Transverse colon (tissue), 4 donors: Measurements from ENCODE around the gene ITLN2.
"Not testable (repeated sequence)": the region's sequence is repeated elsewhere in the genome, so short reads cannot be mapped to it uniquely, and the experiment has no call there.

Source experiments
- EP300 ChIP-seq: sonication (generic); formaldehyde crosslinking; IDR thresholded peaks from one replicate; pipeline ENCODE4 v1.6.1; 2017; ENCODE audit warnings: antibody characterized with exemption, low read depth
- POLR2A ChIP-seq: fragments of 450-650 bp; IDR thresholded peaks from one replicate; pipeline ENCODE4 v1.6.1; 2016; ENCODE audit warnings: antibody characterized with exemption, mild to moderate bottlenecking, moderate library complexity
- POLR2AphosphoS5 ChIP-seq, 3 donors: sonication (generic); formaldehyde crosslinking; IDR thresholded peaks; one replicate each; pipeline ENCODE4 v1.6.1; 2016; ENCODE audit warnings: antibody characterized with exemption in 3 of 3
- TF ChIP-seq, protein P1 (sequence below), 5 experiments: fragments of 200-600 bp in 3 of 5; fragments of 450-650 bp in 2 of 5; sonication (generic) in 3 of 5; IDR thresholded peaks; 1 replicate in 2 of 5; 2 replicates in 3 of 5; pipeline ENCODE4 v1.5.1; 2016 to 2017; ENCODE audit warnings: antibody characterized with exemption in 5 of 5, inconsistent platforms in 3 of 5, mild to moderate bottlenecking in 2 of 5, moderate library complexity in 1 of 5

DNA sequence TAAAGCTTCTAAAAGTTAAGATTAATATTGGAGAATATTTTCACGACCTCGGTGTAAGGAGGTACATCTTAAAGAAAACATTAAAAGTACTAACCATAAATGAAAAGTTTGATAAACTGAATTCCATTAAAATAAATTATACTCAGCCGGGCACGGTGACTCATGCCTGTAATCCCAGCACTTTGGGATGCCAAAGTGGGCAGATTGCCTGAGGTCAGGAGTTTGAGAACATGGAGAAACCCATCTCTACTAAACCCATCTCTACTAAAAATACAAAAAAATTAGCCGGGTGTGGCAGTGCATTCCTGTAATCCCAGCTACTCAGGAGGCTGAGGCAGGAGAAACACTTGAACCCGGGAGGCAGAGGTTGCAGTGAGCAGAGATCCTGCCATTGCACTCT, 8.7 kb downstream of the ITLN2 start:
- TF ChIP-seq POLR2AphosphoS5 (IDR thresholded peaks at IDR 0.05); EP300; POLR2A: not testable (repeated sequence)
- TF ChIP-seq, protein P1, sequence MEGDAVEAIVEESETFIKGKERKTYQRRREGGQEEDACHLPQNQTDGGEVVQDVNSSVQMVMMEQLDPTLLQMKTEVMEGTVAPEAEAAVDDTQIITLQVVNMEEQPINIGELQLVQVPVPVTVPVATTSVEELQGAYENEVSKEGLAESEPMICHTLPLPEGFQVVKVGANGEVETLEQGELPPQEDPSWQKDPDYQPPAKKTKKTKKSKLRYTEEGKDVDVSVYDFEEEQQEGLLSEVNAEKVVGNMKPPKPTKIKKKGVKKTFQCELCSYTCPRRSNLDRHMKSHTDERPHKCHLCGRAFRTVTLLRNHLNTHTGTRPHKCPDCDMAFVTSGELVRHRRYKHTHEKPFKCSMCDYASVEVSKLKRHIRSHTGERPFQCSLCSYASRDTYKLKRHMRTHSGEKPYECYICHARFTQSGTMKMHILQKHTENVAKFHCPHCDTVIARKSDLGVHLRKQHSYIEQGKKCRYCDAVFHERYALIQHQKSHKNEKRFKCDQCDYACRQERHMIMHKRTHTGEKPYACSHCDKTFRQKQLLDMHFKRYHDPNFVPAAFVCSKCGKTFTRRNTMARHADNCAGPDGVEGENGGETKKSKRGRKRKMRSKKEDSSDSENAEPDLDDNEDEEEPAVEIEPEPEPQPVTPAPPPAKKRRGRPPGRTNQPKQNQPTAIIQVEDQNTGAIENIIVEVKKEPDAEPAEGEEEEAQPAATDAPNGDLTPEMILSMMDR (IDR thresholded peaks at IDR 0.05), result not testable (repeated sequence)
